ACHN (cell line): ENCODE results near the gene KCNMB2.

ENCODE experiments used
- DNase-seq: peaks from one replicate; pipeline ENCODE4 v3.0.0-alpha.2; 2015
- in situ Hi-C: cut with HindIII; loops from 2 replicates; pipeline ENCODE4 v1.10.0; 2017; ENCODE audit warnings: low sequenced_read_pairs, low pct_ligation_motif_present, low pct_unique_long_range_greater_than_20kb

KCNMB2 gene

GRCh38 chr3:178624276-178624675, 88.0 kb downstream of the KCNMB2 start:
- no peak for DNase-seq
- in situ Hi-C loops: no loop called here

- in situ Hi-C loops: no loop called here
Measured at GRCh38 chr3:178625053-178625600, 88.9 kb downstream of the KCNMB2 start.

GRCh38 chr3:178628037-178628436, 91.8 kb downstream of the KCNMB2 start:
- no peak for DNase-seq
- in situ Hi-C loops: no loop called here

More at GRCh38 chr3:178625053-178625600, 88.9 kb downstream of the KCNMB2 start:
- DNase-seq: no peak

- no peak for DNase-seq
- in situ Hi-C loops: no loop called here
Measured at GRCh38 chr3:178629430-178630178, 93.4 kb downstream of the KCNMB2 start.

GRCh38 chr3:178631950-178632349, 95.7 kb downstream of the KCNMB2 start:
- DNase-seq: no peak

GRCh38 chr3:178634975-178635374, 98.7 kb downstream of the KCNMB2 start:
- in situ Hi-C loops: no loop called here
- DNase-seq: no peak

More at GRCh38 chr3:178631950-178632349, 95.7 kb downstream of the KCNMB2 start:
- in situ Hi-C loops: no loop called here

- in situ Hi-C loops: no loop called here
- DNase-seq: no peak
Measured at GRCh38 chr3:178637802-178638201, 101.6 kb downstream of the KCNMB2 start.

GRCh38 chr3:178645503-178645902, 109.3 kb downstream of the KCNMB2 start:
- DNase-seq: no peak

GRCh38 chr3:178646186-178646862, 110.1 kb downstream of the KCNMB2 start:
- in situ Hi-C loops: no loop called here
- DNase-seq: no peak

More at GRCh38 chr3:178645503-178645902, 109.3 kb downstream of the KCNMB2 start:
- in situ Hi-C loops: no loop called here

GRCh38 chr3:178655488-178655887, 119.3 kb downstream of the KCNMB2 start:
- no peak for DNase-seq
- in situ Hi-C loops: no loop called here

GRCh38 chr3:178658694-178659325, 122.6 kb downstream of the KCNMB2 start:
- in situ Hi-C loops: no loop called here
- DNase-seq: no peak

- in situ Hi-C loops: no loop called here
- DNase-seq: no peak
Measured at GRCh38 chr3:178663201-178663934, 127.1 kb downstream of the KCNMB2 start.

- in situ Hi-C loops: no loop called here
- no peak for DNase-seq
Measured at GRCh38 chr3:178665747-178666146, 129.5 kb downstream of the KCNMB2 start.

GRCh38 chr3:178669022-178669601, 132.9 kb downstream of the KCNMB2 start:
- in situ Hi-C loops: no loop called here
- no peak for DNase-seq

GRCh38 chr3:178669758-178670157, 133.5 kb downstream of the KCNMB2 start:
- in situ Hi-C loops: no loop called here
- no peak for DNase-seq

GRCh38 chr3:178671377-178671776, 135.1 kb downstream of the KCNMB2 start:
- no peak for DNase-seq
- in situ Hi-C loops: no loop called here

GRCh38 chr3:178671791-178672190, 135.6 kb downstream of the KCNMB2 start:
- DNase-seq: no peak
- in situ Hi-C loops: no loop called here

GRCh38 chr3:178672275-178672674, 136.0 kb downstream of the KCNMB2 start:
- in situ Hi-C loops: no loop called here
- no peak for DNase-seq
